Stomach (tissue), 4 donors: ENCODE results near the gene TTC28.

Experiments
- EP300 ChIP-seq: sonication (generic); formaldehyde crosslinking; IDR thresholded peaks from one replicate; pipeline ENCODE4 v1.6.1; 2017; ENCODE audit warnings: antibody characterized with exemption
- POLR2A ChIP-seq, 4 donors: fragments of 450-650 bp; IDR thresholded peaks; one replicate each; pipeline ENCODE4 v1.6.1; 2016; ENCODE audit warnings: antibody characterized with exemption in 4 of 4, control low read depth in 2 of 4, mild to moderate bottlenecking in 1 of 4, moderate library complexity in 1 of 4
- POLR2AphosphoS5 ChIP-seq, 3 donors: sonication (generic); formaldehyde crosslinking; IDR thresholded peaks; one replicate each; pipeline ENCODE4 v1.6.1; 2016; ENCODE audit warnings: antibody characterized with exemption in 3 of 3
- TF ChIP-seq, protein P1 (sequence below), 7 experiments: fragments of 450-650 bp in 4 of 7; fragments of 200-600 bp in 3 of 7; sonication (generic) in 3 of 7; IDR thresholded peaks; one replicate each; pipeline ENCODE4 v1.5.1; 2016 to 2019; ENCODE audit warnings: antibody characterized with exemption in 7 of 7, control low read depth in 2 of 7, mild to moderate bottlenecking in 1 of 7

DNA sequence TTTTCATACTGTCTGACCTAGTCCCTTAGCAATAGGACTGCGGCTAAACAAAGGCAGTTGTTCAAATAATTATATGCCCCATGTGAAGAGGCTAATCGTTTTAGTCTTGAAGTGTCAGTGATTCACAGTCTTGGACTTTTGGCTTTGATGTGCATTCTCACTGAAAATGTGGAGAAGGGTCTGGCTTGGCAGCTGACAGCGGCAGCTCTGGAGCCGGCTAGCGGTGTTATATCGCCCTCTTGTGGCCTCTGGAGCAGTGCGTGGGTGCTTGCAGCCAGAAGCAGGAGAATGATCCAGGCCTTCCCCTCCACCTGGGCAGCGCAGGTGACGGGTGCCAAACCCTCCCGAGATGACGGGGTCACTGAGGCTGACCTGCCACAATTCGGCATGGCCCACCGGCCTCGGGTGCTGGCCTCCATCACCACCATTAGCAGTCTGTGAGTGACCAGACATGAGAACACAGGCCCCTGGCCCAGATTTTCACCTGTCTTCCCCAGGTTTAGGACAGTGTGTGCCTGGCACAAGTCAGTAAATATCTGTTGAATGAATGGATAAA, 670.3 kb downstream of the TTC28 start:
- TF ChIP-seq, protein P1, sequence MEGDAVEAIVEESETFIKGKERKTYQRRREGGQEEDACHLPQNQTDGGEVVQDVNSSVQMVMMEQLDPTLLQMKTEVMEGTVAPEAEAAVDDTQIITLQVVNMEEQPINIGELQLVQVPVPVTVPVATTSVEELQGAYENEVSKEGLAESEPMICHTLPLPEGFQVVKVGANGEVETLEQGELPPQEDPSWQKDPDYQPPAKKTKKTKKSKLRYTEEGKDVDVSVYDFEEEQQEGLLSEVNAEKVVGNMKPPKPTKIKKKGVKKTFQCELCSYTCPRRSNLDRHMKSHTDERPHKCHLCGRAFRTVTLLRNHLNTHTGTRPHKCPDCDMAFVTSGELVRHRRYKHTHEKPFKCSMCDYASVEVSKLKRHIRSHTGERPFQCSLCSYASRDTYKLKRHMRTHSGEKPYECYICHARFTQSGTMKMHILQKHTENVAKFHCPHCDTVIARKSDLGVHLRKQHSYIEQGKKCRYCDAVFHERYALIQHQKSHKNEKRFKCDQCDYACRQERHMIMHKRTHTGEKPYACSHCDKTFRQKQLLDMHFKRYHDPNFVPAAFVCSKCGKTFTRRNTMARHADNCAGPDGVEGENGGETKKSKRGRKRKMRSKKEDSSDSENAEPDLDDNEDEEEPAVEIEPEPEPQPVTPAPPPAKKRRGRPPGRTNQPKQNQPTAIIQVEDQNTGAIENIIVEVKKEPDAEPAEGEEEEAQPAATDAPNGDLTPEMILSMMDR (IDR thresholded peaks at IDR 0.05): peak in 5 of 7 experiments; percentile 80 to 93 (median 90)
- no peak for TF ChIP-seq POLR2A (IDR thresholded peaks at IDR 0.05)
- TF ChIP-seq POLR2AphosphoS5 (IDR thresholded peaks at IDR 0.05): peak in 1 of 3 donors; percentile 46
- TF ChIP-seq EP300: no peak
